ENCODE measurements around the gene CRYBG1.
A peak's percentile ranks its signal among the peaks of the same experiment; 100 is the strongest.
"Not testable (repeated sequence)": the region's sequence is repeated elsewhere in the genome, so short reads cannot be mapped to it uniquely, and the experiment has no call there.

Gene CRYBG1

DNA sequence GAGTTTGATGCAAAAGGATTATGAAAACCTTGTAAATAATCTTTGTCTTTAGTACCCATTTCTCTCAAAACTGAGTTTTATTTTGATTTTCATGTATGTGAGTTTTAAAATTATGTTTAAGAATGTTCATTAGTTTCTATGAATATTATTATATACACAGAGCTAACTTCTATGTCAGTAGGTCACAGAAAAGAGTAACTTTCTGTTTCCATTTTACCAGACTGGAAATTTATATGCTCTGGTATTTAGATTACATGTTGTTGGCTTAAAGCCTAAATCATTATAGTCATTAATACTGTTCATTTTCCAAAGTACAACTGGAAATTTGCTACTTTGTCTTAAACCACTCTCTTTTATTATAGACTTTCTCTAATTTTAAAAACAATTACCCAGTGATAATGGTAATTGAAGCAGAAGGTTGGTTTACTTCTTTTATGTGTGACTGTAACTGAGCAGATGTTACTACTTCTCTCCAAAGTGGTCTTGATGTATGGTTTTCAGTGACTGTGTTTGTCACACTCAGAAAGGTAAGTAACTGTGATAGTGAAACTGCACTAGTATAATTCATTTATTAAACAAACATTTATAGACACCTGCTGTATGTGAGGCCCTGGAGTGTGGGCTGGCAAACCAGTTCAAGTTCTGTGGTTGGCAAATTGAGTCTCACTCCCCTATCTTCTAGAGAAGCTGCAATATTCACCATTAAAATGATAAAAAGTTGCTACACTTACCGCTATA lies 13.2 kb downstream of the CRYBG1 start:
- DNase-seq = no peak

DNA sequence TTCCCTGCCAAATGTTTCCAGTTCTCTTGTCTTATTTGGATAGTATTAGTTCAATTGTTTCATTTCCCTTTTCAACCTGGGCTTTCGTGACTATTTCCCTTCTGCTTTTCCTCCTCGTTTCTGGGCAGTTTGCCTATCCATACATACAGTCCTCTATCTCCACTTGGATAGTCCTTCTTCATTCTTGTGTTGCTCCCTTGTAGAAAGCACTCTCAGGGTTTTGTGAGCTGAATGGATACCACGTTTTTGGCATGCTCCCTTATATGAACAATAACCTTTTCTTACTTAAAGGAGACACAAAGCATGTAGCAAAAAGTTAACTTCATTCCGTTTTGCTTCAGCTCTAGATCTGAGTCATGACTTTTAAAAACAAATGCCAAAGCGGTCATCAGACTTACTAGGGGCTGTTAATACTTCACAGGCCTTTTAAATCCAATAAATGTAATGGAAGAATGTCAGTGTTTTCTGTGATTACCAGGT lies 16.6 kb downstream of the CRYBG1 start:
- no peak for DNase-seq

DNA sequence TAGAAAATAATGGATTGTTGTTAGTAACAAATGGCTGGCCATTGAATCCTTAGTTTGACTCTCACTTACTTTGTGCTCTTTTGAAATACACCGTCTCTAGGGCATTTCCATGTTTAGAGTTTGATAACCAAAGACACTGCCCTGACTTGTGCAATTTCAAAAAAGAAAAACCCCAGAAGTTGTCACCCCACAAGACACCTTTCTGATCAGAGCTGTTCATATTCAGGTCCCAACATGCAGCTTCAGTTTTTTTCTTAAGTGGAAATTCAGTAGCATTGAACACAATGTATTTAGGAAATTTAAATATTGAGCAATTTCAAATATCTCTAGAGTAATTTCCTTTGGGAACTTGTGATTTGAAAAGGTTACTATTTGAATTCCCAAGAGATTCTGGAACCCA lies 19.4 kb downstream of the CRYBG1 start:
- no peak for DNase-seq

GRCh38 chr6:106380407-106380806 lies 19.9 kb downstream of the CRYBG1 start:
- DNase-seq = no peak

DNA sequence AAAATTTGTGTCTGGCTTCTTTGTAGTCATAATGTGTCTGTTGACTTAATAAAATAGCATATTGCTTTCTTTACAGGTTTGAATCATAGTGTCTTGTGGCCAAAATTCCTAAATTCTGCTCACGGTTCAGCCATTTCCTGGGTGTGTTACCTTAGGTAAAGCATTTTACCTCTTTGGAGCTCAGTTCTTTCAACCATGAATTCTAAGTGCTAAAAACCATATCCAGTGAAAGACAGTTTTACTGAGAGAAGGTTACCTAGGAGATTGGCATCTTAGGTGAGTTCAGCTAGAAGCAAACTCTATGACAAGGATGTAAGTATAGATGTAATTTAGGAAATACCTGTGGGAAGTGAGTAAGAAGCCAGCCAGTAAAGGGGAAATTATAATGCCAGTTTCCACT lies 20.7 kb downstream of the CRYBG1 start:
- DNase-seq = no peak

- DNase-seq = peak; percentile 30
These were observed 21.4 kb downstream of the CRYBG1 start for GRCh38 chr6:106381881-106382280.

DNA sequence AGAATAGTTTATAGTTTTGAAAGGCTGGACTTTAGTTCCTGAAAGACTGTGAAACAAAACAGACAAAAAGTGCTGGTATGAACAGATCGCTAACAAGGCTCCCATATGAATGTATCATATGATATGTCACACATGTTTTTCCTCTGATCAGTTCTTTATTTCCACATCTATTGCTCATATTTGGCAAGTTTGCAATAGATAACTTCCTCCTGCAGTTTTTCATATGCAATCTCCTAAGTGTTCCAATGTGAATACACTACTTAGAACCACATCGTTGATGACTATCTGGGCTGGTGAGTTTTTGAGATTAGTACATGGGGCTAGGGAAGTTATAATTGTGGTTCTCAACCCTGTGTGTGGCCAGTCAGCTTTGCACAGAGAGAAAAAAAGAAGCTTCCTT lies 23.1 kb downstream of the CRYBG1 start:
- no peak for DNase-seq

- no peak for DNase-seq
These were observed 25.0 kb downstream of the CRYBG1 start for GRCh38 chr6:106385530-106385929.

DNA sequence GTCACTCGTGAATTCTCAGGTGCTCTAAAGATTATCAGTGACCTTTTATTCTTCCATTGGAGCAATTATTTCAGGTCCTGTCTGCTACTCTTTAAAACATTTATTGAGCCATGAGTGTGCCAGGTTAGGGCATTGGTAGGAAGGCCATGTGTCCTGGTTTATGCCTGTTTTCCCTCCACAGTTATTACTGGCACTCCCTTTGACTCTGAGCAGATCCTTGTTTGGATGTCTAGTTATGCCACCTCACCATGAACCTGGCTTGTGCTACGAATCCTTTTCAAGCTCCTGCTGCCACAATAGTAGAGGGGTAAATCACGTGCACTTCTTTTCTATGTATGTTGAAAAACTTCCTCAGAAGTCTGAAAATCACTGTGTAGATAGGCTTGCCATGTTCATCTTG lies 27.4 kb downstream of the CRYBG1 start:
- no peak for DNase-seq

GRCh38 chr6:106390088-106390487 lies 29.6 kb downstream of the CRYBG1 start:
- DNase-seq = no peak

DNA sequence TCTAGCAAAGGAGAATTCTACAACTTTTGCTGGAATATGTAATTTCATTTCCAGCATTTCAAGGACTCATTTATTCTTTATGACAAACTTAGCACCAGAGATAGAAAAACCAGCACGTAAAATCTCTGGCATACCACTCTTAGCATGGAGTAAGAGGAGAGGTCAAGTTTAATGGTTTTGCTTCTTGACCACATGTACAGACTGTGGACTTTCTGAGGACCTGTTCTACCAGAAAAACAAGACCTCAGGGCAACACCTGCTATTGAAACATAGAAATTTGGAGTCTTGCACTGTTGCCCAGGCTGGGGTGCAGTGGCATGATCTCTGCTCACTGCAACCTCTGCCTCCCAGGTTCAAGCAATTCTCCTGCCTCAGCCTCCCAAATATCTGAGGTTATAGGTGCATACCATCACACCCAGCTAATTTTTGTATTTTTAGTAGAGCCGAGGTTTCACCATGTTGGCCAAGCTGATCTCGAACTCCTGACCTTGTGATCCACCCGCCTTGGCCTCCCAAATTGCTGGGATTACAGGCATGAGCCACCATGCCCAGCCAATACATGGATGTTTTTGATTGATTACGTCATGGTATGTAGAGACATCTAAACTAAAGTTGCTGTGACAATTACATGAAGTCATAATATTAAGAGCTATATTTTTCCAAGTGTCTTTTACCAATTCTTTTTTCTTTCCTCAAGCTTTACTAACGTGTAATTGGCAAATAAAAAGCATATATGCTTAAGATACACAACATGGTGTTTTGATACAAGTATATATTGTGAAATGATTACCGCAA lies 36.1 kb downstream of the CRYBG1 start:
- no peak for DNase-seq

DNA sequence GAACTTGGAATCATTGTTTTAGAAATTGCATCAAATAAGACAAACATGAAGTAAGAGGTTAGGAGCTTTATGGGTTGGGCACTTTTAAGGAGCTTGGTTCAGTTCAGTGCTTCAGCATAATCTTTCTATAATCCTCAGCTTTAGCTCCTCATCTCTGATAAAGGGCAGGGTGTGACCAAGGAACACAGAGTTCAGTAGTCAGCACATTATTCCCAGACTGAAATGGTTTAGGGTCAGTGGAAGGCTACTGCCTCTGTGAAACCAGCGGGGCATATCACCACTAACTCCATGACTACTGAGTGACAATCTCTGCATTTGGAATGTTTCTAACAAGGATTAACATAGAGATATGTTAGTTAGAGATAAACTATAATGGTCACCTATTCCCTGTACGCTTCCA lies 36.9 kb downstream of the CRYBG1 start:
- no peak for DNase-seq

DNA sequence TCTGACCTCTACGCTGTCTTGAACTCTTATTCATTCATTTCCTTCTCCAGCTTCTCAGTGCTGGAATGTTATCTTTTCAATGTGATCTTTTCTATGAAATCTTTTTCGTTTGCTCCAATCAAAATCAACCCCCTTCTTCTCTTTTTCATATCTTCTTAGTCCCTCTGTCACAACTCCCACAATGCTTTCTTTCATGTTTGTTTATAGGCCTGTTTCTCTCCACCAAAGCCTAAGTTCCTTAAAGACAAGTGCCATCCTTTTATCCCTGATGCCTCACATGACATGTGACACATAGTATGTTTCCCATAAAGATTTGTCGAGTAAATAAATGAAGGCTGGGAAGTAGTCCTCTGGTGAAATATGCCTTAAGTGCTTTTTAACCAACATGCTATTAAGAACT lies 38.1 kb downstream of the CRYBG1 start:
- no peak for DNase-seq

- DNase-seq = not testable (repeated sequence)
These were observed 44.5 kb downstream of the CRYBG1 start for GRCh38 chr6:106405044-106405443.

GRCh38 chr6:106411056-106411455 lies 50.5 kb downstream of the CRYBG1 start:
- no peak for DNase-seq

DNA sequence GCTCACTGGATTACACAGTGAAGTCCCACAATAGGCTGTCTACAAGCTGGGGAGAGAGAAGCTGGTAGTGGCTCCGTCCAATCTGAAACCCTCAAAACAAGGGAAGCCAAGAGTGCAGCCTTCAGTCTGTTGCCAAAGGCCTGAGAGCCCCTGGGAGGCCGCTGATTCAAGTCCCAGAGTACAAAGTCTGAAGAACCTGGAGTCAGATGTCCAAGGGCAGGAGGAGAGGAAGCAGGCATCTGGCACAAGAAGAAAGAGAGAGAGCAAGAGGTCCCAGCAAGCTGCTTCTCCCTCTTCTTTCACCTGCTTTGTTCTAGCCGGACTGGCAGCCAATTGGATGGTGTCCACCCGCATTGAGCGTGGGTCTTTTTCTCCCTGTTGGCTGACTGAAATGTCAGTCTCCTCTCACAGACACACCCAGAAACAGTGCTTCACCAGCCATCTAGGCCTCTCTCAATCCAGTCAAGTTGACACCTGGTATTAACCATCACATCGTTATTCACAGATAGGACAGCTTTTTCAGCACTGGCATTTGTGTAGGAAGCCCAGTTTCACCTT lies 51.2 kb downstream of the CRYBG1 start:
- DNase-seq = no peak

DNA sequence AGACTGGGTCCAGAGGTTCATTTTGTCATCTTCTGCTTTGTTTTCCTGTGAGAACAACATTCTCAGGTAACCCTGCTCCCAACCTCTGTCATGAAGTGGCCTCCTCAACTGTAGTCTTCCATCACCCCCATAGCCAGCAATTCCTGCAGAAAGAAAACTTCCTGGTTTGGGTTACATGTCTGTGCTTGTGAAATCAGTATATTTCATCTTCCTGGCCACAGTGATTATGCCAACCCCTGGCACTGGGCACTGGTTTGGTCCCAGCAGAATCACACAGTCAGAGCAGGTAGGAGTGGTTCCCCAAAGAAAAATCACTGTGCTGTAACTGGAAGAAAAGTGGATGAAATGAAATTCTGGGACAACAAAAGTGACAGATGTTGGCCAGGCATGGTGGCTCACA lies 52.5 kb downstream of the CRYBG1 start:
- DNase-seq = no peak

- DNase-seq = no peak
These were observed 53.2 kb downstream of the CRYBG1 start for GRCh38 chr6:106413722-106414121.

DNA sequence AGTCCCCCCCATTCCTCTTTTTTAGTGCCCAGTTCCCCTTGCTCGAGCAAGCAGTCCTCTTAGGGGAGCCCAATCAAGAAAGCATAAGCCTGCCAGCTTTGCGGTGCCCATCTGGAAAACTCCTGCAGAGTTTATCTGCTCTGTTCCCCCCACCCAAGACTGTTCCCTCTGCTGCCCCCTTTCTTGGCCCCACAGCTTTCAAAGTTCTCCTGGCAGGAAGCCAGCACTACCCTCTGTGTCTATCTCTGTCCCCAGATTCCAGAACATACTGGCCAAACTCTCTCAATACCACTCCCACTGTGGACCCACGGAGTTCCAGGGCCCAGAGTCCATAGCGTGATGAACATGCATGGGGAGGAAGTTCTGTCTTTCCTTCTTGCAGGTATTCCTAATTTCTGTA lies 55.4 kb downstream of the CRYBG1 start:
- DNase-seq = no peak

DNA sequence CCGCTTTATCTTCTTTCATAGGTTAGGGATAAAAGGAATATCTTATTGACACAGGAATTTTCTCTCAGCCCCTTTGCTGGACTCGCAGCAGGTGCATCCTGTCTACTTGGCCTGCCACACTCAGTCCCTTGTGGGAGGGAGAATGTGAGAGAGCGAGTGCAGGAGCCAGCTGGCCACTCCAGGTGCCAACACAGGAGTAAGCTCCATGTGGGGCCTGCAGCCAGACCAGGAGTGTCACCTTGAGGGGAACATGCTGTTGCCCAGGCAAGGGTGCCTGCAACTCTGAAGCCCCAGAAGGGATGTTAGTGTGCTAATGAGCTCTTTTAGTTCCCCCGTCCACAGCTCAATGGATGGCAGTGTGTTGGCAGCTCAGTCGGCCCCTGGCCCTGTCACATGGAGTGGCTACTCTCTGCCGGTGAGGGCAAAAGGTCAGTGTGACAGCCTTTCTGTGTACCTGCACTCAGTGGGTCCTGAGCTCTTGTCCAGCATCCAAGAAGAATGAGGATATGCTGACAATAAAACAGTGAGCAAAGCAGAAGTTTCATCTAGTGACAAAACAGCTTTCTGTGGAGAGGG lies 57.1 kb downstream of the CRYBG1 start:
- no peak for DNase-seq

- no peak for DNase-seq
These were observed 59.5 kb downstream of the CRYBG1 start for GRCh38 chr6:106419900-106420613.

GRCh38 chr6:106421496-106421895 lies 61.0 kb downstream of the CRYBG1 start:
- DNase-seq = no peak

GRCh38 chr6:106422534-106422933 lies 62.0 kb downstream of the CRYBG1 start:
- no peak for DNase-seq
